SU-DHL-6 (cell line): ENCODE results near the gene CUL9.

ENCODE experiments used
- H2AFZ ChIP-seq: fragments of 200-600 bp; sonication (generic); 2 replicates; pipeline ENCODE4 v1.6.1; 2014; ENCODE audit warnings: low read depth, mild to moderate bottlenecking, moderate library complexity, mixed read lengths, antibody characterized with exemption, low read length; ENCODE audit not compliant: severe bottlenecking
- H3F3A ChIP-seq: fragments of 200-600 bp; shearing (Covaris generic); 2 replicates; pipeline ENCODE4 v1.6.0; 2016; ENCODE audit warnings: antibody characterized with exemption, mild to moderate bottlenecking; ENCODE audit not compliant: insufficient read depth
- H3K27ac ChIP-seq: fragments of 200-600 bp; sonication (generic); 2 replicates; pipeline ENCODE4 v1.5.1; 2016; ENCODE audit warnings: low read depth, mild to moderate bottlenecking, low read length, moderate library complexity, mixed read lengths
- H3K27me3 ChIP-seq: fragments of 200-600 bp; sonication (generic), shearing (Covaris generic); 2 replicates; pipeline ENCODE4 v1.6.0; 2014; ENCODE audit warnings: mild to moderate bottlenecking, low read length
- H3K36me3 ChIP-seq: fragments of 200-600 bp; sonication (generic); 2 replicates; pipeline ENCODE4 v1.6.1; 2014; ENCODE audit warnings: mild to moderate bottlenecking, low read length, mixed read lengths
- H3K4me2 ChIP-seq: fragments of 300-600, 200-600 bp; shearing (Covaris generic), sonication (generic); 2 replicates; pipeline ENCODE4 v1.6.0; 2014; ENCODE audit warnings: low read length, low read depth, mild to moderate bottlenecking; ENCODE audit not compliant: poor library complexity, severe bottlenecking
- H3K4me3 ChIP-seq: fragments of 200-600 bp; sonication (generic); 2 replicates; pipeline ENCODE4 v1.5.1; 2014; ENCODE audit warnings: antibody characterized with exemption, low read length, mild to moderate bottlenecking, mixed read lengths; ENCODE audit not compliant: insufficient read depth, poor library complexity, severe bottlenecking
- H3K79me2 ChIP-seq: fragments of 200-600 bp; sonication (generic); 2 replicates; pipeline ENCODE4 v1.6.1; 2014; ENCODE audit warnings: mild to moderate bottlenecking, low read length, moderate library complexity; ENCODE audit not compliant: insufficient read depth
- H3K9ac ChIP-seq: fragments of 200-600 bp; sonication (generic); 2 replicates; pipeline ENCODE4 v1.7.0; 2014; ENCODE audit warnings: mild to moderate bottlenecking, low read length
- H3K9me2 ChIP-seq: fragments of 200-600 bp; sonication (generic); replicated peaks from 2 replicates; pipeline ENCODE4 v1.6.1; 2014; ENCODE audit warnings: low read length; ENCODE audit not compliant: insufficient read depth
- H3K9me3 ChIP-seq: fragments of 200-600 bp; sonication (generic); 2 replicates; pipeline ENCODE4 v1.6.1; 2014; ENCODE audit warnings: low read length, mixed read lengths; ENCODE audit not compliant: insufficient read depth
- H4K20me1 ChIP-seq: fragments of 200-600 bp; sonication (generic); 2 replicates; pipeline ENCODE4 v1.6.1; 2014; ENCODE audit warnings: low read depth, mild to moderate bottlenecking, antibody characterized with exemption, low read length, moderate library complexity, mixed read lengths
- EZH2phosphoT487 ChIP-seq: fragments of 200-600 bp; sonication (generic), shearing (Covaris generic); conservative IDR thresholded peaks from 2 replicates; pipeline ENCODE4 v1.6.1; 2018; ENCODE audit warnings: mild to moderate bottlenecking, antibody characterized with exemption, low read length, moderate library complexity, mixed read lengths
- TF ChIP-seq, protein P1 (sequence below): fragments of 200-600 bp; sonication (generic); IDR thresholded peaks from one replicate; pipeline ENCODE4 v1.5.1; 2017; ENCODE audit warnings: antibody characterized with exemption, mild to moderate bottlenecking, low read length, moderate library complexity; ENCODE audit not compliant: insufficient read depth, poor library complexity, severe bottlenecking

CUL9 gene

GRCh38 chr6:43196337-43196736, 14.3 kb downstream of the CUL9 start:
- Histone ChIP-seq H2AFZ (no peak overlapping the region), H3F3A (no peaks in the 10 kb centered on the region), H3K27me3 (no peaks in the 10 kb centered on the region), H3K9me2 (no peaks in the 10 kb centered on the region), H3K4me2 (no peak overlapping the region), H3K36me3 (0 out of 2 replicates have a peak, but pooled peaks cover 4% of the 10 kb centered on the region), H3K9me3 (no peaks in the 10 kb centered on the region), H3K79me2 (no peaks in the 10 kb centered on the region), H4K20me1 (no peaks in the 10 kb centered on the region), H3K27ac (no peak overlapping the region), H3K4me3 (no peak overlapping the region), H3K9ac (no peak overlapping the region)
- no peak for TF ChIP-seq EZH2phosphoT487
- TF ChIP-seq, protein P1, sequence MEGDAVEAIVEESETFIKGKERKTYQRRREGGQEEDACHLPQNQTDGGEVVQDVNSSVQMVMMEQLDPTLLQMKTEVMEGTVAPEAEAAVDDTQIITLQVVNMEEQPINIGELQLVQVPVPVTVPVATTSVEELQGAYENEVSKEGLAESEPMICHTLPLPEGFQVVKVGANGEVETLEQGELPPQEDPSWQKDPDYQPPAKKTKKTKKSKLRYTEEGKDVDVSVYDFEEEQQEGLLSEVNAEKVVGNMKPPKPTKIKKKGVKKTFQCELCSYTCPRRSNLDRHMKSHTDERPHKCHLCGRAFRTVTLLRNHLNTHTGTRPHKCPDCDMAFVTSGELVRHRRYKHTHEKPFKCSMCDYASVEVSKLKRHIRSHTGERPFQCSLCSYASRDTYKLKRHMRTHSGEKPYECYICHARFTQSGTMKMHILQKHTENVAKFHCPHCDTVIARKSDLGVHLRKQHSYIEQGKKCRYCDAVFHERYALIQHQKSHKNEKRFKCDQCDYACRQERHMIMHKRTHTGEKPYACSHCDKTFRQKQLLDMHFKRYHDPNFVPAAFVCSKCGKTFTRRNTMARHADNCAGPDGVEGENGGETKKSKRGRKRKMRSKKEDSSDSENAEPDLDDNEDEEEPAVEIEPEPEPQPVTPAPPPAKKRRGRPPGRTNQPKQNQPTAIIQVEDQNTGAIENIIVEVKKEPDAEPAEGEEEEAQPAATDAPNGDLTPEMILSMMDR = no peak

DNA sequence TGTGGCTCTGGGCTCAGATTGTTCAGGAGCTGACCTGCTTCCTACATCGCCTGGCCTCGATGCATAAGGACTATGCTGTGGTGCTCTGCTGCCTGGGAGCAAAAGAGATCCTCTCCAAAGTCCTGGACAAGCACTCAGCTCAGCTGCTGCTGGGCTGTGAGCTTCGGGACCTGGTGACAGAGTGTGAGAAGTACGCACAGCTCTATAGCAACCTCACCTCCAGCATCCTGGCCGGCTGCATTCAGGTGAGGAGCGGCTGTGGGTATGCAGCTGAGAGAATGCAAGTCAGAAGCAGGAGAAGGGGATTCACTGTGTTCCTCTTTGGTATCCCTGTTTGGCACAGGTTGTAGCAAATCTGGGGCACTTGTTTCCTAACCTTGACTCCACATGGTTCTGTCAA, 17.9 kb downstream of the CUL9 start:
- H3K79me2 ChIP-seq = no peaks in the 10 kb centered on the region
- no peak overlapping the region for H3K4me2 ChIP-seq
- H3K36me3 ChIP-seq = 0 out of 2 replicates have a peak, but pooled peaks cover 4% of the 10 kb centered on the region
- no peaks in the 10 kb centered on the region for H3F3A ChIP-seq
- H3K9me2 ChIP-seq = no peaks in the 10 kb centered on the region
- no peaks in the 10 kb centered on the region for H4K20me1 ChIP-seq
- no peaks in the 10 kb centered on the region for H3K9me3 ChIP-seq
- H3K27me3 ChIP-seq = no peaks in the 10 kb centered on the region
- no peak overlapping the region for H2AFZ ChIP-seq
- no peak overlapping the region for H3K4me3 ChIP-seq
- no peak overlapping the region for H3K27ac ChIP-seq
- no peak for TF ChIP-seq EZH2phosphoT487
- TF ChIP-seq, protein P1 = no peak
- H3K9ac ChIP-seq = no peak overlapping the region

- Histone ChIP-seq H2AFZ (no peak overlapping the region), H3K36me3 (0 out of 2 replicates have a peak, but pooled peaks cover 4% of the 10 kb centered on the region), H3K9me2 (no peaks in the 10 kb centered on the region), H3K9ac (no peak overlapping the region), H3K27me3 (no peaks in the 10 kb centered on the region), H3K79me2 (no peaks in the 10 kb centered on the region), H3F3A (no peaks in the 10 kb centered on the region), H3K4me2 (no peak overlapping the region), H4K20me1 (no peaks in the 10 kb centered on the region), H3K27ac (no peak overlapping the region), H3K9me3 (no peaks in the 10 kb centered on the region), H3K4me3 (no peak overlapping the region)
- TF ChIP-seq, protein P1 = no peak
- TF ChIP-seq EZH2phosphoT487 = no peak
Measured at GRCh38 chr6:43200541-43200940, 18.5 kb downstream of the CUL9 start.
